Activated CD4-positive, alpha-beta T cell treated with anti-CD3 and anti-CD28 coated beads for 36 hours (primary cell): Measurements from ENCODE around the gene SPO11. TPM values are rescaled to one million over a fixed set of nuclear protein-coding genes. Genes with fewer than 3 reads are reported as not detected.

ENCODE experiments used
- ATAC-seq: fragments of 200-7000 bp; cut with Tn5 transposase; one replicate; pipeline ENCODE4 v1.10.0; 2021; ENCODE audit warnings: mild to moderate bottlenecking, moderate library complexity
- CTCF ChIA-PET: fragments of 350-600 bp; sonication (Branson Sonifier 250); formaldehyde crosslinking; loops from one replicate; lab custom pipeline; 2021; ENCODE audit warnings: antibody characterized with exemption; lab: Charles Lee
- POLR2A ChIA-PET: fragments of 350-600 bp; sonication (Branson Sonifier 250); formaldehyde crosslinking; loops from one replicate; lab custom pipeline; 2021; ENCODE audit warnings: antibody characterized with exemption, inconsistent platforms; lab: Charles Lee
- DNase-seq: peaks from one replicate; pipeline ENCODE4 v3.0.0-alpha.2; 2020
- H3K27ac Mint-ChIP-seq: one replicate; pipeline ENCODE4 v1.8.0; 2021; ENCODE audit warnings: mixed read lengths
- H3K27me3 Mint-ChIP-seq: one replicate; pipeline ENCODE4 v1.8.0; 2021; ENCODE audit warnings: mixed read lengths
- H3K36me3 Mint-ChIP-seq: one replicate; pipeline ENCODE4 v1.8.0; 2021; ENCODE audit warnings: low read depth, mixed read lengths
- H3K4me1 Mint-ChIP-seq: one replicate; pipeline ENCODE4 v1.8.0; 2021; ENCODE audit warnings: mixed read lengths
- H3K4me3 Mint-ChIP-seq: one replicate; pipeline ENCODE4 v1.8.0; 2021; ENCODE audit warnings: mild to moderate bottlenecking, moderate library complexity, mixed read lengths
- H3K9me3 Mint-ChIP-seq: one replicate; pipeline ENCODE4 v1.8.0; 2021; ENCODE audit warnings: low read depth, mixed read lengths
- intact Hi-C, 2 experiments: fragments of 100-400 bp; cut with DNase I in 1 of 2; cut with micrococcal nuclease in 1 of 2; formaldehyde crosslinking; loops; one replicate each; pipeline versions ENCODE4 v1.14.2 to v1.15.1; 2022 to 2024; cut with DNase I, micrococcal nuclease
- total RNA-seq, 2 experiments: library from RNA; stranded (reverse); gene quantifications; one replicate each; pipeline ENCODE4 v1.2.3, GENCODE V29; 2021

Gene SPO11
- total RNA-seq, 2 experiments from 2014 or later = not detected

DNA sequence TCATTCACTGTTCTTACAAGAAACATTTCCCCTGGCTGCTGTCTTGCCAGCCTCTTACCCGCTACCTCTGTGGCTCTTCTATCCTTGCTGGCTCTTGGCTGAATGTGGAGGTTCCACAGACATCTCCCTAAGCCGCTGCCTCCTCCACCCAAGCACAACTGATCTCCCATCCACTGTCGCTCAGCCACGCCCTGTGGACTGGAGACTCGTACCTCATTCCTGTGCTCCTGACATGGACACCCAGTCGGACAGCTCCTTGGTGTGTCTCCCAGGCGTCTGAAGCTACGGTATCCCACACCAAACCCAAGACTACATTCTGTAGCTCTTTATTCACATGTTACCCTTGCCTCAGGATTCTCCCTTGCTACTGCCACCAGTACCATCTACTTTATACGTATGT is 40.7 kb downstream of the SPO11 start:
- ChIA-PET POLR2A (no interaction called here), CTCF (interaction anchor here (1.0 to 1.5 kb wide), 2 partner anchors 9 to 15 kb away, joined by 4 to 5 read pairs; no protein-coding TSS in a partner anchor)
- no peak for ATAC-seq
- intact Hi-C loops = no loop called here
- H3K9me3 Mint-ChIP-seq = no peaks in the 10 kb centered on the region
- peaks cover 77% of the 10 kb centered on the region for H3K36me3 Mint-ChIP-seq
- H3K4me3 Mint-ChIP-seq = no peak overlapping the region
- peak overlapping the region; percentile 2 for H3K27ac Mint-ChIP-seq
- H3K27me3 Mint-ChIP-seq = no peaks in the 10 kb centered on the region
- no peak for DNase-seq
- H3K4me1 Mint-ChIP-seq = peaks cover 19% of the 10 kb centered on the region

- Mint-ChIP-seq H3K4me3 (no peak overlapping the region), H3K36me3 (peaks cover 78% of the 10 kb centered on the region), H3K27me3 (no peaks in the 10 kb centered on the region), H3K27ac (peak overlapping the region; percentile 43), H3K9me3 (no peaks in the 10 kb centered on the region), H3K4me1 (peaks cover 19% of the 10 kb centered on the region)
- ATAC-seq (no peak), DNase-seq (no peak)
- ChIA-PET CTCF (interaction anchor here (1.2 kb wide), 1 partner anchor 8 kb away, joined by 5 read pairs; no protein-coding TSS in a partner anchor), POLR2A (no interaction called here)
- intact Hi-C loops = no loop called here
Observed at GRCh38 chr20:57371363-57371762, 41.8 kb downstream of the SPO11 start.

DNA sequence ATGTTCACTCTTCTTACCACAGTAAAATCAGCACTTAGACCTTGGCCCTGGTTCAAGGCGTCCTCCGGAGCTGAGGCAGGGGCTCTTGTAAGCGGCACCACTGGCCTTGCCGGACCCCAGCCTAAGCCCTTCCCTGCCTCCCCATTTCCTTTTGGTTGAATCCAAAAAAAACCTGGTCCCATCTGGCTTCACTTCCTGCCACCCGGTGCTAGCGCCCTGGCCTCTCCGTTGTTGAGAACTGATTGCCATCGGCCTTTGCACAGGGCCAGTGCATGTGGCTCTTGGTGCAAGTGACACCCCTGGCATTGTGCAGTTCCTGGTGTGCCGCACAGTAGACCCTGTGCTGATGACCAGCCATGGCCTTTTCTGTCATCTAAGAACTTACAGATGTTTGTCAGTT is 42.6 kb downstream of the SPO11 start:
- no peak overlapping the region for H3K27ac Mint-ChIP-seq
- H3K36me3 Mint-ChIP-seq = peaks cover 76% of the 10 kb centered on the region
- ChIA-PET POLR2A (no interaction called here), CTCF (interaction anchor here (0.7 kb wide), 1 partner anchor 874 kb away, joined by 3 read pairs; no protein-coding TSS in a partner anchor)
- intact Hi-C loops = no loop called here
- H3K4me1 Mint-ChIP-seq = peaks cover 19% of the 10 kb centered on the region
- DNase-seq = no peak
- H3K4me3 Mint-ChIP-seq = no peak overlapping the region
- H3K27me3 Mint-ChIP-seq = no peaks in the 10 kb centered on the region
- no peak for ATAC-seq
- no peaks in the 10 kb centered on the region for H3K9me3 Mint-ChIP-seq

GRCh38 chr20:57372581-57373350 is 43.2 kb downstream of the SPO11 start:
- CTCF ChIA-PET = interaction anchor here (0.5 to 1.4 kb wide), 5 partner anchors 9 to 1459 kb away, joined by 3 to 4 read pairs (median 3); no protein-coding TSS in a partner anchor
- Mint-ChIP-seq H3K4me3 (no peak overlapping the region), H3K4me1 (peaks cover 19% of the 10 kb centered on the region), H3K36me3 (peaks cover 80% of the 10 kb centered on the region), H3K27ac (no peak overlapping the region), H3K9me3 (no peaks in the 10 kb centered on the region), H3K27me3 (no peaks in the 10 kb centered on the region)
- POLR2A ChIA-PET = no interaction called here
- intact Hi-C loops = no loop called here
- no peak for ATAC-seq
- no peak for DNase-seq

- Mint-ChIP-seq H3K9me3 (no peaks in the 10 kb centered on the region), H3K36me3 (peaks cover 74% of the 10 kb centered on the region), H3K27ac (peak overlapping the region; percentile 51), H3K4me3 (no peak overlapping the region), H3K27me3 (no peaks in the 10 kb centered on the region), H3K4me1 (peaks cover 28% of the 10 kb centered on the region)
- POLR2A ChIA-PET = no interaction called here
- CTCF ChIA-PET = interaction anchor here (1.4 kb wide), 1 partner anchor 7 kb away, joined by 3 read pairs; no protein-coding TSS in a partner anchor
- intact Hi-C loops = no loop called here
- no peak for ATAC-seq
- DNase-seq = no peak
Observed at GRCh38 chr20:57374343-57374930, 44.8 kb downstream of the SPO11 start.

- Mint-ChIP-seq H3K36me3 (peaks cover 72% of the 10 kb centered on the region), H3K27me3 (no peaks in the 10 kb centered on the region), H3K4me3 (no peak overlapping the region), H3K9me3 (no peaks in the 10 kb centered on the region), H3K4me1 (peaks cover 30% of the 10 kb centered on the region), H3K27ac (no peak overlapping the region)
- ATAC-seq (no peak), DNase-seq (no peak)
- intact Hi-C loops = no loop called here
- ChIA-PET POLR2A (interaction anchor here (0.6 kb wide), 1 partner anchor 15 kb away, joined by 3 read pairs; no protein-coding TSS in a partner anchor), CTCF (interaction anchor here (1.9 kb wide), 1 partner anchor 12 kb away, joined by 8 read pairs; no protein-coding TSS in a partner anchor)
Observed at GRCh38 chr20:57374931-57375651, 45.5 kb downstream of the SPO11 start.

- Mint-ChIP-seq H3K27ac (no peak overlapping the region), H3K36me3 (peaks cover 66% of the 10 kb centered on the region), H3K4me3 (no peak overlapping the region), H3K4me1 (peaks cover 30% of the 10 kb centered on the region), H3K27me3 (no peaks in the 10 kb centered on the region), H3K9me3 (no peaks in the 10 kb centered on the region)
- ATAC-seq (no peak), DNase-seq (no peak)
- intact Hi-C loops = no loop called here
- ChIA-PET CTCF (interaction anchor here (0.6 to 1.9 kb wide), 3 partner anchors 13 to 219 kb away, joined by 3 to 8 read pairs (median 3); no protein-coding TSS in a partner anchor), POLR2A (interaction anchor here (0.6 kb wide), 1 partner anchor 14 kb away, joined by 3 read pairs; no protein-coding TSS in a partner anchor)
Observed at GRCh38 chr20:57375652-57376230, 46.1 kb downstream of the SPO11 start.

DNA sequence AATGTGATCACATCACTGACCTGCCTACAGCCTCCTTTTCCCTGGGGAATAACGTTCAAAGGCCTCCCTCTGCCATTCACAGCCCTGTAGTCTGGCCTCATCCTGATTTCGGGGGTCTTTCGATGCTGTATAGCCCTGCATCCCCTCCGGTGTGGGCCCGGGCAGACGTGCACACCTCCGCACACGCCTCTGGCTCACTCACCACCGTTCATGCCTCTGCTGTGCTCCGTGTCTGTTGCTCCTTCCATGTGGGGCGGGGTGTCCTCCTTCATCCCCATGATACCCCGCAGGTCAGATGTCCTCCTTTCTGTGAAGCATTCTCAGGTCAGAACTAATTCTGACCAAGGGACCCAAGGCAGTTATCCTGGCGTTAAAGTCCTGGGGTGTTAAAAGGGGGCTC is 47.7 kb downstream of the SPO11 start:
- Mint-ChIP-seq H3K9me3 (no peaks in the 10 kb centered on the region), H3K4me3 (no peak overlapping the region), H3K4me1 (peaks cover 35% of the 10 kb centered on the region), H3K27me3 (no peaks in the 10 kb centered on the region), H3K27ac (peak overlapping the region; percentile 73), H3K36me3 (peaks cover 55% of the 10 kb centered on the region)
- no peak for ATAC-seq
- no peak for DNase-seq
- POLR2A ChIA-PET = no interaction called here
- intact Hi-C loops = no loop called here
- CTCF ChIA-PET = no interaction called here

GRCh38 chr20:57378107-57378506 is 48.5 kb downstream of the SPO11 start:
- peaks cover 51% of the 10 kb centered on the region for H3K36me3 Mint-ChIP-seq

GRCh38 chr20:57378646-57379262 is 49.2 kb downstream of the SPO11 start:
- Mint-ChIP-seq H3K27ac (peak overlapping the region; percentile 67), H3K4me1 (peaks cover 32% of the 10 kb centered on the region), H3K36me3 (peaks cover 45% of the 10 kb centered on the region), H3K9me3 (no peaks in the 10 kb centered on the region), H3K27me3 (no peaks in the 10 kb centered on the region), H3K4me3 (no peak overlapping the region)
- DNase-seq = no peak
- POLR2A ChIA-PET = interaction anchor here (1.0 to 1.3 kb wide), 2 partner anchors 14 to 19 kb away, joined by 3 to 6 read pairs; no protein-coding TSS in a partner anchor
- intact Hi-C loops = no loop called here
- CTCF ChIA-PET = interaction anchor here (0.6 to 3.7 kb wide), 11 partner anchors 8 to 152 kb away, joined by 3 to 23 read pairs (median 4); no protein-coding TSS in a partner anchor
- no peak for ATAC-seq

More at GRCh38 chr20:57378107-57378506, 48.5 kb downstream of the SPO11 start:
- no peak overlapping the region for H3K4me3 Mint-ChIP-seq
- ATAC-seq (no peak), DNase-seq (no peak)
- H3K27me3 Mint-ChIP-seq = no peaks in the 10 kb centered on the region
- no peaks in the 10 kb centered on the region for H3K9me3 Mint-ChIP-seq
- ChIA-PET CTCF (interaction anchor here (3.1 kb wide), 1 partner anchor 11 kb away, joined by 23 read pairs; no protein-coding TSS in a partner anchor), POLR2A (interaction anchor here (1.0 kb wide), 1 partner anchor 14 kb away, joined by 3 read pairs; no protein-coding TSS in a partner anchor)
- intact Hi-C loops = no loop called here
- H3K4me1 Mint-ChIP-seq = peaks cover 39% of the 10 kb centered on the region
- H3K27ac Mint-ChIP-seq = peak overlapping the region; percentile 73
